ENCODE data around the gene REM2.
A peak's percentile ranks its signal among the peaks of the same experiment; 100 is the strongest.
"Not testable (repeated sequence)": the region's sequence is repeated elsewhere in the genome, so short reads cannot be mapped to it uniquely, and the experiment has no call there.

REM2 gene

DNA sequence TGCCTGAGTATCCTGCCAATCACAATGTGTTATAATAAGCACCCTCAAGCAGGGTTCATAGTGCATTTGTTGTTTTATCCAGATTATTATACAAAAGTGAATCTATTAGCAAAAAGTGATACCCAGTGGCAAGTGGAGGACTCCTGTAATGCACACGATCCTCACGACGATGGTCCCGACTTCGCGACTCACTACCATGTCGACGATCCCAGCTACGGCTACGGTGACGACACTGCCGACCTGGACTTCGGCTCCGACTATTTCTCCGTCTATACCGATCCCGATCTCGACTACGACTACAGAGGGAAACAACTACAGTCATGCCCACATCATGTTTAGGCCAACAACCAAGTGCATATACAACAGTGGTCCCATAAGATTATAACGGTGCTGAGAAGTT is 23.1 kb downstream of the REM2 start:
- Histone ChIP-seq H3K9ac (ENCODE audit: low read depth, low read length) (no peak overlapping the region), H3K4me3 (ENCODE audit: low read length) (no peak overlapping the region), H3K27me3 (ENCODE audit: control insufficient read depth, insufficient read depth, low read length) (no peaks in the 10 kb centered on the region), H3K36me3 (ENCODE audit: insufficient read depth, low read length) (peaks cover 76% of the 10 kb centered on the region), H3K9me3 (replicated peaks; ENCODE audit: low read length) (no peaks in the 10 kb centered on the region), H3K4me1 (ENCODE audit: control insufficient read depth, insufficient read depth, low read length) (no peaks in the 10 kb centered on the region), H3K4me2 (ENCODE audit: low read length) (no peak overlapping the region)

DNA sequence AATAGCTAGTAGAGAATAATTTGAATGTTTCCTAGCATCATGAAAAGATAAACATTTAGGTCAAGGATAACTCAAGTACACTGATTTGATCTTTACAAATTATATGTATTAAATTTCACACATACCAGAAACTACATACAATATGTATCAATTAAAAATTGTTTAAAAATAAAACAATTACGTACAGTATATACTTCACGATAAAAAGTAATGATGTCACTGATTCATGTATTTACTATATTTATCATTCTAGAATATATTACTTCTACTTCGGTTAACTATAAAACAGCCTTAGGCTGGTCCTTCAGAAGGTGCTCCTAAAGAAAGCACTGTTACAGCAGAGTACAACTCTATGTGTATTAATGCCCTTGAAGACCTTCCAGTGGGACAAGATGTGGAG is 24.4 kb downstream of the REM2 start:
- no peak overlapping the region for H3K9ac ChIP-seq (ENCODE audit: low read depth, low read length)
- H3K4me1 ChIP-seq (ENCODE audit: control insufficient read depth, insufficient read depth, low read length): no peaks in the 10 kb centered on the region
- H3K27me3 ChIP-seq (ENCODE audit: control insufficient read depth, insufficient read depth, low read length): no peaks in the 10 kb centered on the region
- no peak overlapping the region for H3K4me2 ChIP-seq (ENCODE audit: low read length)
- H3K4me3 ChIP-seq (ENCODE audit: low read length): no peak overlapping the region
- peaks cover 63% of the 10 kb centered on the region for H3K36me3 ChIP-seq (ENCODE audit: insufficient read depth, low read length)
- no peaks in the 10 kb centered on the region for H3K9me3 ChIP-seq (replicated peaks; ENCODE audit: low read length)

- no peaks in the 10 kb centered on the region for H3K9me3 ChIP-seq (replicated peaks; ENCODE audit: low read length)
- H3K36me3 ChIP-seq (ENCODE audit: insufficient read depth, low read length): peaks cover 55% of the 10 kb centered on the region
- no peak overlapping the region for H3K4me3 ChIP-seq (ENCODE audit: low read length)
- H3K4me2 ChIP-seq (ENCODE audit: low read length): no peak overlapping the region
- no peak overlapping the region for H3K9ac ChIP-seq (ENCODE audit: low read depth, low read length)
- H3K4me1 ChIP-seq (ENCODE audit: control insufficient read depth, insufficient read depth, low read length): no peaks in the 10 kb centered on the region
- no peaks in the 10 kb centered on the region for H3K27me3 ChIP-seq (ENCODE audit: control insufficient read depth, insufficient read depth, low read length)
Measured at GRCh38 chr14:22908601-22909000, 25.6 kb downstream of the REM2 start.

- H3K36me3 ChIP-seq (ENCODE audit: insufficient read depth, low read length): peaks cover 33% of the 10 kb centered on the region
- H3K9me3 ChIP-seq (replicated peaks; ENCODE audit: low read length): no peaks in the 10 kb centered on the region
- no peaks in the 10 kb centered on the region for H3K27me3 ChIP-seq (ENCODE audit: control insufficient read depth, insufficient read depth, low read length)
- no peak overlapping the region for H3K4me3 ChIP-seq (ENCODE audit: low read length)
- H3K9ac ChIP-seq (ENCODE audit: low read depth, low read length): no peak overlapping the region
- H3K4me1 ChIP-seq (ENCODE audit: control insufficient read depth, insufficient read depth, low read length): no peaks in the 10 kb centered on the region
- H3K4me2 ChIP-seq (ENCODE audit: low read length): no peak overlapping the region
Measured at GRCh38 chr14:22910916-22911315, 27.9 kb downstream of the REM2 start.

- Histone ChIP-seq H3K36me3 (ENCODE audit: insufficient read depth, low read length) (peaks cover 12% of the 10 kb centered on the region), H3K4me1 (ENCODE audit: control insufficient read depth, insufficient read depth, low read length) (peaks cover 10% of the 10 kb centered on the region)
- H3K4me2 ChIP-seq (ENCODE audit: low read length); H3K4me3 ChIP-seq (ENCODE audit: low read length); H3K9me3 ChIP-seq (replicated peaks; ENCODE audit: low read length); H3K9ac ChIP-seq (ENCODE audit: low read depth, low read length); H3K27me3 ChIP-seq (ENCODE audit: control insufficient read depth, insufficient read depth, low read length): not testable (repeated sequence)
Measured at GRCh38 chr14:22914836-22915235, 31.8 kb downstream of the REM2 start.

DNA sequence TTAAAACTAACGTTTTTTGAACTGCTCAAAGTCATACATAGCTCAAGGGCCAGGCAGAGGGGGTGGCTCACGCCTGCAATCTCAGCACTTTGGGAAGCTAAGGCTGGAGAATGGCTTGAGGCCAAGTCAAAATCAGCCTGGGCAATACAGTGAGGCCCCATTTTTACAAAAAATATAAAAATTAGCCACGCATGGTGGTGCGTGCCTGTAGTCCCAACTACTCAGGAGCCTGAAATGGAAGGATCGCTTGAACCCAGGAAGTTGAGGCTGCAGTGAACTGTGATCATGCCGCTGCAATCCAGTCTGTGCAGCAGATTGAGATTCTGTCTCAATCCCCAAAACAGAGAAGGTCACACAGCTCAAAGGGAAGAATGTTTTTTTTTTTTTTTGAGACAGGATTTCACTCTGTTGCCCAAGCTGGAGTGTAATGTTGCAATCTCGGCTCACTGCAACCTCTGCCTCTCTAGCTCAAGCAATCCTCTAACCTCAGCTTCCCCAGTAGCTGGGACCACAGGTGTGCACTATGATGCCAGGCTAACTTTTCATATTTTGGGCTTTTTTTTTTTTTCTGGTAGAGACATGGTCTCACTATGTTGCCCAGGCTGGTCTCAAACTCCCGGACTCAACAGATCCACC is 33.0 kb downstream of the REM2 start:
- no peak overlapping the region for H3K4me3 ChIP-seq (ENCODE audit: low read length)
- H3K4me2 ChIP-seq (ENCODE audit: low read length): no peak overlapping the region
- no peak overlapping the region for H3K9ac ChIP-seq (ENCODE audit: low read depth, low read length)
- peaks cover 11% of the 10 kb centered on the region for H3K4me1 ChIP-seq (ENCODE audit: control insufficient read depth, insufficient read depth, low read length)
- H3K27me3 ChIP-seq (ENCODE audit: control insufficient read depth, insufficient read depth, low read length): no peaks in the 10 kb centered on the region
- peaks cover 23% of the 10 kb centered on the region for H3K36me3 ChIP-seq (ENCODE audit: insufficient read depth, low read length)
- no peaks in the 10 kb centered on the region for H3K9me3 ChIP-seq (replicated peaks; ENCODE audit: low read length)

DNA sequence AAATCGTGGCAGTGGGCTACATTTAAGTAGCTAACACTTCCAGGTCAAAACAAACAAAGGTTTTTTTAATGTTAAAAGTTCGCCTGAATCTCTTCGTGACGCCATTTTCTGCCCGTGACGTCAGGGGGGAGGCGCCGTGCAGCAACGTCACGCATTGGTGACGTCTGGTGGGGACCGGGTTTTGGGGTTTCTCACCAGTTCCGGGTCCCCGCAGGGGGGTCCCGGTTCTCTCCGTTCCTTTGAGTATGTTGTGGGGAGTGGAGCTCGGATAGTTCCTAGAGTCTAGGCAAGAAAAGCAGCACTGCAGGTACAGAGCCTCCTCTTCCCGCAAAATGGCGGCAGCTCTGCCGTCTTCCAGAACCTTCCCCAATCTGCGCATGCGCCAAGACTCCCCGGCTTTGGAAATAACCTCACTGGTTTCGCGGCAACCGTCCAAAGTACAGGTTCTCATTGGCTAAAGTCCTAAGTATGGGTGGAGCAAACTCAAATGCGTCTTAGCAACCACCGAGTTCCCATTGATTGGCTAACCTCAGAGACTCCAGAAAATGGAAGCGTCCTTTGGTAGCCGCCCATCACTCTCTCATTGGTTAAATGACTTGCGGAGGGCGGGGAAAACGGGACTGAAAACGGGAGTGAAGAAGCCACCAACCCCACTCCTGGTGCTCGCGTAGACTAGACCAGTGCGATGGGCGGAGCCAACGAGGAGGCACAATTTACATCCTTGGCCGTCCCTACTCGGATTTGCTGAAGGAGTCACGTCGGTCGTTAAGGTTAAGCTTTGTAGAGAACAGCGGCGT is 36.0 kb downstream of the REM2 start, which contains the start of gene RBM23:
Gene RBM23, minus strand, starts transcription at position 346 of the 797 bp plus-strand sequence.
- Histone ChIP-seq H3K4me2 (ENCODE audit: low read length) (peak within 1 kb of the TSS; percentile 87), H3K36me3 (ENCODE audit: insufficient read depth, low read length) (peaks cover 47% of the 10 kb centered on the region), H3K4me3 (ENCODE audit: low read length) (peak within 1 kb of the TSS; percentile 79), H3K27me3 (ENCODE audit: control insufficient read depth, insufficient read depth, low read length) (no peaks in the 10 kb centered on the region), H3K9ac (ENCODE audit: low read depth, low read length) (peak within 1 kb of the TSS; percentile 89), H3K4me1 (ENCODE audit: control insufficient read depth, insufficient read depth, low read length) (peaks cover 11% of the 10 kb centered on the region), H3K9me3 (replicated peaks; ENCODE audit: low read length) (no peaks in the 10 kb centered on the region)

GRCh38 chr14:22919601-22919921 is 36.5 kb downstream of the REM2 start:
- Histone ChIP-seq H3K9ac (ENCODE audit: low read depth, low read length) (peak overlapping the region; percentile 42), H3K9me3 (replicated peaks; ENCODE audit: low read length) (no peaks in the 10 kb centered on the region), H3K4me2 (ENCODE audit: low read length) (peak overlapping the region; percentile 80), H3K4me1 (ENCODE audit: control insufficient read depth, insufficient read depth, low read length) (peaks cover 11% of the 10 kb centered on the region), H3K4me3 (ENCODE audit: low read length) (peak overlapping the region; percentile 57), H3K27me3 (ENCODE audit: control insufficient read depth, insufficient read depth, low read length) (no peaks in the 10 kb centered on the region), H3K36me3 (ENCODE audit: insufficient read depth, low read length) (peaks cover 53% of the 10 kb centered on the region)

GRCh38 chr14:22920697-22921096 is 37.7 kb downstream of the REM2 start:
- H3K9ac ChIP-seq (ENCODE audit: low read depth, low read length): no peak overlapping the region
- peaks cover 58% of the 10 kb centered on the region for H3K36me3 ChIP-seq (ENCODE audit: insufficient read depth, low read length)
- no peak overlapping the region for H3K4me3 ChIP-seq (ENCODE audit: low read length)
- H3K27me3 ChIP-seq (ENCODE audit: control insufficient read depth, insufficient read depth, low read length): no peaks in the 10 kb centered on the region
- no peak overlapping the region for H3K4me2 ChIP-seq (ENCODE audit: low read length)
- peaks cover 11% of the 10 kb centered on the region for H3K4me1 ChIP-seq (ENCODE audit: control insufficient read depth, insufficient read depth, low read length)
- no peaks in the 10 kb centered on the region for H3K9me3 ChIP-seq (replicated peaks; ENCODE audit: low read length)

DNA sequence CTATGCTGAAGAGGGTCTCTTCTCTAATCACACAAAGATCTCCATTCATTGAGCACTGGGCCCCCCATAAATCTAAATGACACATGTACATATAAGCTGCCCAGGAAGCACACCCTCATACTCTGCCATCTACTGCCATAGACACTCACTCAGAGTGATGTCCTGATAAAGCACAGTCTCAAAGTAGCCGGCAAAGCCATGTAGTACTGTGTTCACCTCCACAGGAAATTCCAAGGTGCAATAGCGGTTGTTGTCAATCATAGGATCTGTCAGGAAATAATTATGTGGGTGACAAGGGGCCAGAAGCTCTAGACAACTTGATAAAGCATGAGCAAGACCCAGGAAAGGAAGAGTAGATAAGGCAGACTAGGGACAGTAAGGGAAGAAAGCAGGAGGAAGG is 39.3 kb downstream of the REM2 start:
- no peaks in the 10 kb centered on the region for H3K27me3 ChIP-seq (ENCODE audit: control insufficient read depth, insufficient read depth, low read length)
- peaks cover 56% of the 10 kb centered on the region for H3K36me3 ChIP-seq (ENCODE audit: insufficient read depth, low read length)
- no peak overlapping the region for H3K4me2 ChIP-seq (ENCODE audit: low read length)
- peaks cover 20% of the 10 kb centered on the region for H3K4me1 ChIP-seq (ENCODE audit: control insufficient read depth, insufficient read depth, low read length)
- no peaks in the 10 kb centered on the region for H3K9me3 ChIP-seq (replicated peaks; ENCODE audit: low read length)
- H3K4me3 ChIP-seq (ENCODE audit: low read length): no peak overlapping the region
- H3K9ac ChIP-seq (ENCODE audit: low read depth, low read length): no peak overlapping the region

DNA sequence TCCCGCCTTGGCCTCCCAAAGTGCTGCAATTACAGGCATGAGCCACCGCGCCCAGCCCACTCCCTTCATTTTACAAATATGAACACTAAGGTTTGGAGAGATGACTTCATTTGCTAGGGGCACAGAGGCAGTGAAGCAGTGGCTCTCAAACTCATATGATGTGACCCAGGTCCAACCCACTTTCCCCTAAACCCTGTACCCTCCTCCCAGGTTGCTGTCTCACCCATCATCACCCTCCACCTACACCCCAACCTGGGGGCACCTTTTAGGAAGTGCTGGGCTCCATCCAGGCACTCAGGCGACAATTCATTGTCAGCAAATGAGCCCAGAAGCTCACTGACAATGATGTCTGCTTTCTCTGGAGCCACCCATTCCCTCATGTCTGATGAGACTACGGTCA is 40.7 kb downstream of the REM2 start:
- Histone ChIP-seq H3K4me2 (ENCODE audit: low read length) (no peak overlapping the region), H3K4me1 (ENCODE audit: control insufficient read depth, insufficient read depth, low read length) (peaks cover 24% of the 10 kb centered on the region), H3K27me3 (ENCODE audit: control insufficient read depth, insufficient read depth, low read length) (no peaks in the 10 kb centered on the region), H3K4me3 (ENCODE audit: low read length) (no peak overlapping the region), H3K36me3 (ENCODE audit: insufficient read depth, low read length) (peaks cover 56% of the 10 kb centered on the region), H3K9ac (ENCODE audit: low read depth, low read length) (no peak overlapping the region), H3K9me3 (replicated peaks; ENCODE audit: low read length) (no peaks in the 10 kb centered on the region)

DNA sequence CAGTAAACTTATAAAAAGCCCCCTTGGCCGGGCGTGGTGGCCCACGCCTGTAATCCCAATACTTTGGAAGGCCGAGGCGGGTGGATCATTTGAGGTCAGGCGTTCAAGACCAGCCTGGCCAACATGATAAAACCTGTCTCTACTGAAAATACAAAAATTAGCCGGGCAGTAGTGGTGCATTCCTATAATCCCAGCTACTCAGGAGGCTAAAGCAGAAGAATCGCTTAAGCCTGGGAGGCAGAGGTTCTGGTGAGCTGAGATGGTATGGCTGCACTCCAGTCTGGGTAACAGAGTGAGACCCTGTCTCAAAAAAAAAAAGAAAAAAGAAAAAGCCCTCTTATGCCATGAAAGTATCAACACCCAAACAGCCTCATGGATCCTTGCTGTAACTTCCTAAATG is 42.5 kb downstream of the REM2 start:
- Histone ChIP-seq H3K9me3 (replicated peaks; ENCODE audit: low read length) (no peaks in the 10 kb centered on the region), H3K4me1 (ENCODE audit: control insufficient read depth, insufficient read depth, low read length) (peaks cover 24% of the 10 kb centered on the region), H3K4me2 (ENCODE audit: low read length) (no peak overlapping the region), H3K9ac (ENCODE audit: low read depth, low read length) (no peak overlapping the region), H3K4me3 (ENCODE audit: low read length) (no peak overlapping the region), H3K36me3 (ENCODE audit: insufficient read depth, low read length) (peaks cover 51% of the 10 kb centered on the region), H3K27me3 (ENCODE audit: control insufficient read depth, insufficient read depth, low read length) (no peaks in the 10 kb centered on the region)

Data from skeletal muscle satellite cell (primary cell).